ENCODE measurements around the gene TNIK. TPM values are rescaled to one million over a fixed set of nuclear protein-coding genes. Genes with fewer than 3 reads are reported as not detected.

TNIK gene
- total RNA-seq, 2 donors from 2014 or later = 96.4 to 98.9 TPM

DNA sequence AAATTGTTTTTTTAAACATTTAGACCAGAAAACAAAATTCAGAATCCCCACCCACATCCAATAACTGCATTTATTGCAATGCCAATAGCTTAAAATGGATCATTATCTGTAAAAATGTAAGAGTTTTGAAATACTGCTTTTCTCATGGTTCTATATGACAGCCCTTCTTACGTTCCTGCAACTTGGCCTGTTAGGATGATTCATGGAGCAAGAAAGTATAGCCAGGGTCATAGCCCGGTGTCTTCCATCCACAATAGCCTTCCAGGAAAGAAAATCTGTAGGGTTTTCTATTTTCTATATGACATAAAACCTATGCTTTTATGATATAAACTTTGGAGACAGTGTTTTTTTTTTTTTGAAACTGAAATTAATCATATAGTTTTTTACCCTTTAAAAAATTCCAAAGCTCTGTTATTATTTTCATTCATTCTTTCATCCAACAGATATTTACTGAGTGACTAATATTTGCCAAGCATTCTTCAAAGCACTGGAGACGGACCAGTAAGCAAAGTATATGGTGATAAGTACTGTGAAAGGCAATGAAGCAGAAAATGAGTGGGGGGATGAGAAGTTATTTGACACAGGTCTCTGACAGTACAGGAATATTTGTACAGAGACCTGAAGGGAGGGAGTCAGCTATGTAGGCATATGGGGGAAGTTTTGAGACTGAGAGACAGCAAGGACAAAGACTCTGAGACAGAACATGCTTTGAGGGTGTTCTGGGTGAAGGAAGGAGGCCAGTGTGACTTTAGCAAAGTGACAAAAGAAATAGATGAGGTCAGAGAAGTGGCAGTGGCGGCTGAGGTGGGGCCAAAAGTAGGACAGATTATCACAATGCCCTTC lies 404.6 kb downstream of the TNIK start:
- Mint-ChIP-seq H3K27ac (no peak overlapping the region), H3K4me1 (peaks cover under 1% of the 10 kb centered on the region), H3K36me3 (ENCODE audit: low read depth) (no peaks in the 10 kb centered on the region), H3K4me3 (no peak overlapping the region), H3K27me3 (peaks cover 2% of the 10 kb centered on the region)
- no peak for DNase-seq
- no peaks in the 10 kb centered on the region for H3K9me3 ChIP-seq (ENCODE audit: control insufficient read depth, low read length, poor library complexity, severe bottlenecking)
- no peak for ATAC-seq

- Mint-ChIP-seq H3K4me1 (peaks cover 4% of the 10 kb centered on the region), H3K27me3 (peaks cover 6% of the 10 kb centered on the region), H3K4me3 (no peak overlapping the region), H3K27ac (no peak overlapping the region), H3K36me3 (ENCODE audit: low read depth) (no peaks in the 10 kb centered on the region)
- H3K9me3 ChIP-seq (ENCODE audit: control insufficient read depth, low read length, poor library complexity, severe bottlenecking) = no peaks in the 10 kb centered on the region
- ATAC-seq (no peak), DNase-seq (no peak)
These were observed 405.3 kb downstream of the TNIK start for GRCh38 chr3:171054921-171055320.

DNA sequence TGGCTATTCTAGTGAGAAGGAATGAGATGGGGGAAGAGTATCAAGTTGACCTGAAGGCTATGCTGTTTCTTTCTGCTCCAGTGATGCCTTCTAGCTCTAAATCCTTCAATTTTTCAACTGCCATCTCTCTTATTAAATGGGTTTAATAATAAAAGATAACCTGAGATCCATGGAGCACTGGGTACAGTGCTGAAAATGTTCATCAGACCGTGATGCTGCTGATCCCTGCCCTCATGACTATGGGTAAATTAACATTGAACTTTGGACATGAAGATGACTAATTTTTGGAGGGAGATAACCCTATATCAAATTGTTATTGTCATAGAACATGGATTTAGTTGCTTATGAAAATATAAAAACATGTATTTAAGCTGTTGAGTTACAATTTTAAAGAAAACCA lies 406.0 kb downstream of the TNIK start:
- H3K4me3 Mint-ChIP-seq = no peak overlapping the region
- H3K36me3 Mint-ChIP-seq (ENCODE audit: low read depth) = no peaks in the 10 kb centered on the region
- no peak for DNase-seq
- no peaks in the 10 kb centered on the region for H3K9me3 ChIP-seq (ENCODE audit: control insufficient read depth, low read length, poor library complexity, severe bottlenecking)
- no peak for ATAC-seq
- peaks cover 10% of the 10 kb centered on the region for H3K27me3 Mint-ChIP-seq
- no peak overlapping the region for H3K27ac Mint-ChIP-seq
- H3K4me1 Mint-ChIP-seq = peaks cover 4% of the 10 kb centered on the region

- DNase-seq (peak in 1 of 3 donors; percentile 9), ATAC-seq (peak; percentile 74)
- H3K4me1 Mint-ChIP-seq = peaks cover 4% of the 10 kb centered on the region
- no peaks in the 10 kb centered on the region for H3K36me3 Mint-ChIP-seq (ENCODE audit: low read depth)
- H3K27ac Mint-ChIP-seq = no peak overlapping the region
- peaks cover 16% of the 10 kb centered on the region for H3K27me3 Mint-ChIP-seq
- H3K4me3 Mint-ChIP-seq = no peak overlapping the region
- H3K9me3 ChIP-seq (ENCODE audit: control insufficient read depth, low read length, poor library complexity, severe bottlenecking) = no peaks in the 10 kb centered on the region
These were observed 410.3 kb downstream of the TNIK start for GRCh38 chr3:171049861-171050444.

- H3K9me3 ChIP-seq (ENCODE audit: control insufficient read depth, low read length, poor library complexity, severe bottlenecking) = no peaks in the 10 kb centered on the region
- no peaks in the 10 kb centered on the region for H3K36me3 Mint-ChIP-seq (ENCODE audit: low read depth)
- H3K4me1 Mint-ChIP-seq = peaks cover 4% of the 10 kb centered on the region
- H3K4me3 Mint-ChIP-seq = no peak overlapping the region
- ATAC-seq (no peak), DNase-seq (no peak)
- no peak overlapping the region for H3K27ac Mint-ChIP-seq
- peaks cover 36% of the 10 kb centered on the region for H3K27me3 Mint-ChIP-seq
These were observed 413.4 kb downstream of the TNIK start for GRCh38 chr3:171046760-171047159.

- Mint-ChIP-seq H3K4me3 (no peak overlapping the region), H3K36me3 (ENCODE audit: low read depth) (no peaks in the 10 kb centered on the region), H3K4me1 (no peaks in the 10 kb centered on the region), H3K27me3 (peaks cover 31% of the 10 kb centered on the region), H3K27ac (no peak overlapping the region)
- DNase-seq = no peak
- ATAC-seq = no peak
- H3K9me3 ChIP-seq (ENCODE audit: control insufficient read depth, low read length, poor library complexity, severe bottlenecking) = no peaks in the 10 kb centered on the region
These were observed 415.1 kb downstream of the TNIK start for GRCh38 chr3:171044835-171045793.

- no peak overlapping the region for H3K27ac Mint-ChIP-seq
- DNase-seq (no peak), ATAC-seq (no peak)
- H3K9me3 ChIP-seq (ENCODE audit: control insufficient read depth, low read length, poor library complexity, severe bottlenecking) = no peaks in the 10 kb centered on the region
- H3K4me3 Mint-ChIP-seq = no peak overlapping the region
- H3K27me3 Mint-ChIP-seq = peaks cover 34% of the 10 kb centered on the region
- no peaks in the 10 kb centered on the region for H3K4me1 Mint-ChIP-seq
- H3K36me3 Mint-ChIP-seq (ENCODE audit: low read depth) = no peaks in the 10 kb centered on the region
These were observed 415.8 kb downstream of the TNIK start for GRCh38 chr3:171044384-171044783.

- H3K9me3 ChIP-seq (ENCODE audit: control insufficient read depth, low read length, poor library complexity, severe bottlenecking) = no peaks in the 10 kb centered on the region
- peaks cover 55% of the 10 kb centered on the region for H3K27me3 Mint-ChIP-seq
- H3K4me3 Mint-ChIP-seq = no peak overlapping the region
- ATAC-seq = no peak
- H3K36me3 Mint-ChIP-seq (ENCODE audit: low read depth) = no peaks in the 10 kb centered on the region
- H3K27ac Mint-ChIP-seq = no peak overlapping the region
- H3K4me1 Mint-ChIP-seq = no peaks in the 10 kb centered on the region
- no peak for DNase-seq
These were observed 420.5 kb downstream of the TNIK start for GRCh38 chr3:171039674-171040073.

DNA sequence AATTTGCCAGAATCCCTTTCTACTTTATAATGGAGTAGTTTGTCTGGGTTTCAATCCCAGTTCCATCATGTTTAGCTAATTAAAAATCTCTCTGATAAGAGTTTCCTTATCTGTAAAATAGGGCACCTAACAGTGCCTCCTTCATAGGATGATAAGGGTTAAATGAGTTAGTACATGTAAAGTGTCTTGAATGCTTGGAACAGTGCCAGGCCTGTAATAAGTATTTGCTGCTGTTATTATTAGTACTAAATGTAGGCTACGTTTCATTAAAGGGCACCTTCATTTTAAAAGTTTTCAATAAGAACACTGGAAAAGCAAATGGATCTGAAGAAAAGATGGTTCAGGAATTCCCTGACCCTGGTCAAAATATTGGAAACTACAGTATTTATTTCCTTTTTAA lies 421.9 kb downstream of the TNIK start:
- no peaks in the 10 kb centered on the region for H3K9me3 ChIP-seq (ENCODE audit: control insufficient read depth, low read length, poor library complexity, severe bottlenecking)
- Mint-ChIP-seq H3K27me3 (peaks cover 49% of the 10 kb centered on the region), H3K4me1 (no peaks in the 10 kb centered on the region), H3K27ac (no peak overlapping the region), H3K36me3 (ENCODE audit: low read depth) (no peaks in the 10 kb centered on the region), H3K4me3 (no peak overlapping the region)
- ATAC-seq (no peak), DNase-seq (no peak)

DNA sequence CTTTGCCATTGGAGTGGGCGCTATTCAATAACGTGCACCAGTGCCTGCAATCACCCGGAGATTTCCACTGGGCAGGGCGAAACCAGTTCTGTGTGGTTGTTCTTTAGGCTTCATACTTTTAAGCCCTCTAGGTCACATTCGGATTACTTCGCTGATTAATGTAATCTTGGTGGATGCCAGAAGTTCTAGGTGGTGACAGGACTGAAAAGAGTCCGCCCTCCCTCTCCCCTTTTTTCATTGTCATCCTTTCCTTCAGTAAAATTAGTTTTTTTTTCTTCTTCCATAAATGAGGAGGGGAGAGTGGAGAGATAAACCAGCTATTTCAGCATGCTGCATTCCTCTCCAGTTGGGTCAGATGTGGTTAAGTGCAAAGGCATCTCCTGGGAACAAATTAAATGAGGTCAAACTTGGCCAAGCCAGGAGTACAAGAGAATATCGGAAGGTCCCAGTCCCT lies 431.4 kb downstream of the TNIK start:
- Mint-ChIP-seq H3K4me1 (no peaks in the 10 kb centered on the region), H3K27me3 (peaks cover 7% of the 10 kb centered on the region), H3K4me3 (no peak overlapping the region), H3K27ac (no peak overlapping the region), H3K36me3 (ENCODE audit: low read depth) (no peaks in the 10 kb centered on the region)
- no peak for DNase-seq
- ATAC-seq = no peak
- no peaks in the 10 kb centered on the region for H3K9me3 ChIP-seq (ENCODE audit: control insufficient read depth, low read length, poor library complexity, severe bottlenecking)

- ATAC-seq (peak; percentile 64), DNase-seq (no peak)
- Mint-ChIP-seq H3K4me3 (no peak overlapping the region), H3K4me1 (peaks cover 2% of the 10 kb centered on the region), H3K27ac (no peak overlapping the region), H3K27me3 (peaks cover 12% of the 10 kb centered on the region), H3K36me3 (ENCODE audit: low read depth) (no peaks in the 10 kb centered on the region)
- no peaks in the 10 kb centered on the region for H3K9me3 ChIP-seq (ENCODE audit: control insufficient read depth, low read length, poor library complexity, severe bottlenecking)
These were observed 432.0 kb downstream of the TNIK start for GRCh38 chr3:171028025-171028778.

- Mint-ChIP-seq H3K4me1 (peaks cover 2% of the 10 kb centered on the region), H3K4me3 (no peak within 1 kb of the TSS), H3K36me3 (ENCODE audit: low read depth) (no peaks in the 10 kb centered on the region), H3K27ac (no peak within 1 kb of the TSS), H3K27me3 (peaks cover 24% of the 10 kb centered on the region)
- DNase-seq = no peak
- ATAC-seq = no peak
- no peaks in the 10 kb centered on the region for H3K9me3 ChIP-seq (ENCODE audit: control insufficient read depth, low read length, poor library complexity, severe bottlenecking)
These were observed 433.5 kb downstream of the TNIK start, which contains the start of gene SLC2A2 for GRCh38 chr3:171026597-171027293. SLC2A2 (minus strand) TSS chr3:171026720; CDS start chr3:171026670, 50 bp downstream.

All from T-helper 17 cell (primary cell).